HepG2 (cell line): Measurements from ENCODE around the gene JPH2. TPM values are rescaled to one million over a fixed set of nuclear protein-coding genes. Genes with fewer than 3 reads are reported as not detected.

Source experiments
- ATAC-seq: fragments of 200-7000 bp; cut with Tn5 transposase; 3 replicates; pipeline ENCODE4 v1.9.1; 2020; ENCODE audit warnings: mild to moderate bottlenecking, moderate library complexity
- BruUV-seq: library from RNA; stranded (reverse); fragments of 400-500 nt; replicated peaks from 2 replicates; lab custom pipeline; 2021; lab: Mats Ljungman, UMichigan
- CTCF ChIA-PET: fragments of 300-600 bp; formaldehyde crosslinking; extraction: SDS; loops from one replicate; lab custom pipeline; 2021; ENCODE audit warnings: low total read pairs, inconsistent platforms, low intra/inter-chr PET ratio; lab: Yijun Ruan, JAX
- POLR2A ChIA-PET: fragments of 350-600 bp; sonication (Branson Sonifier 250); formaldehyde crosslinking; loops from one replicate; lab custom pipeline; 2020; ENCODE audit warnings: antibody characterized with exemption, inconsistent platforms; lab: Yijun Ruan, JAX
- DNase-seq: peaks from one replicate; pipeline ENCODE4 v3.0.0-alpha.2; 2015; ENCODE audit warnings: low spot score
- FAIRE-seq: peaks from 3 replicates; lab custom pipeline; 2011; peaks lifted over from hg19 to GRCh38; lab: Jason Lieb, UNC
- H2AFZ ChIP-seq: one replicate; pipeline ENCODE4 v1.6.1; 2011; ENCODE audit warnings: low read length, inconsistent platforms
- H3K27ac ChIP-seq: fragments of 300-600 bp; 3 replicates; pipeline ENCODE4 v1.8.0; 2011; ENCODE audit warnings: mixed run types, mild to moderate bottlenecking, mixed read lengths, low read length, inconsistent platforms; ENCODE audit not compliant: insufficient read depth; ENCODE audit errors: extremely low read length
- H3K27me3 ChIP-seq, 2 experiments: fragments of 200-600 bp in 1 of 2; 2 replicates in 1 of 2; 3 replicates in 1 of 2; pipeline versions ENCODE4 v1.6.0 to v1.8.0; 2011; ENCODE audit warnings: low read length in 2 of 2, mild to moderate bottlenecking in 2 of 2, moderate library complexity in 2 of 2, inconsistent platforms in 1 of 2; ENCODE audit not compliant: insufficient read depth in 2 of 2, control insufficient read depth in 1 of 2
- H3K36me3 ChIP-seq, 2 experiments: fragments of 200-600 bp in 1 of 2; replicated peaks in 1 of 2; 2 replicates in 1 of 2; 3 replicates in 1 of 2; pipeline versions ENCODE4 v1.5.1 to v1.8.0; 2011; ENCODE audit warnings: low read length in 2 of 2, inconsistent platforms in 1 of 2; ENCODE audit not compliant: insufficient read depth in 2 of 2, control insufficient read depth in 1 of 2
- H3K4me1 ChIP-seq: 2 replicates; pipeline ENCODE4 v1.5.1; 2012; ENCODE audit warnings: low read length, inconsistent platforms; ENCODE audit not compliant: insufficient read depth
- H3K4me2 ChIP-seq: 2 replicates; pipeline ENCODE4 v1.6.0; 2011; ENCODE audit warnings: low read depth, low read length, inconsistent platforms
- H3K4me3 ChIP-seq, 3 experiments: fragments of 200-600 bp in 1 of 3; sonication (generic), shearing (Covaris generic) in 1 of 3; replicated peaks in 1 of 3; 2 replicates each; pipeline ENCODE4 v1.5.1; 2011 to 2016; ENCODE audit warnings: low read length in 3 of 3, inconsistent platforms in 2 of 3, low read depth in 2 of 3, mild to moderate bottlenecking in 2 of 3, control low read depth in 1 of 3, mixed read lengths in 1 of 3; ENCODE audit not compliant: insufficient read depth in 1 of 3
- H3K79me2 ChIP-seq: one replicate; pipeline ENCODE4 v1.6.1; 2011; ENCODE audit warnings: low read length, inconsistent platforms; ENCODE audit not compliant: insufficient read depth
- H3K9ac ChIP-seq: 2 replicates; pipeline ENCODE4 v1.6.0; 2011; ENCODE audit warnings: mild to moderate bottlenecking, low read depth, low read length, inconsistent platforms; ENCODE audit not compliant: insufficient read depth
- H3K9me3 ChIP-seq: 2 replicates; pipeline ENCODE4 v1.5.1; 2012; ENCODE audit warnings: mild to moderate bottlenecking, low read length
- H4K20me1 ChIP-seq: 2 replicates; pipeline ENCODE4 v1.6.0; 2011; ENCODE audit warnings: inconsistent platforms, mild to moderate bottlenecking, low read length, moderate library complexity; ENCODE audit not compliant: insufficient read depth
- CEBPB ChIP-seq: IDR thresholded peaks from 2 replicates; pipeline ENCODE4 v1.6.1; 2011; ENCODE audit warnings: low read depth, low read length, improper control_type of control experiment, borderline replicate concordance
- CEBPG ChIP-seq: IDR thresholded peaks from 2 replicates; pipeline ENCODE4 v1.6.1; 2016
- FOSL2 ChIP-seq: sonication (generic); formaldehyde crosslinking; IDR thresholded peaks from 2 replicates; pipeline ENCODE4 v1.4.0; 2020; ENCODE audit warnings: missing genetic modification reagents
- GATAD2A ChIP-seq: IDR thresholded peaks from 2 replicates; pipeline ENCODE4 v1.6.1; 2016
- HNRNPK ChIP-seq: fragments of 200-400 bp; formaldehyde crosslinking; IDR thresholded peaks from 2 replicates; pipeline ENCODE4 v1.6.1; 2018; ENCODE audit warnings: low read length, low read depth, moderate library complexity, mild to moderate bottlenecking; ENCODE audit not compliant: poor library complexity, severe bottlenecking
- HNRNPUL1 ChIP-seq: fragments of 200-400 bp; formaldehyde crosslinking; IDR thresholded peaks from 2 replicates; pipeline ENCODE4 v1.6.1; 2017; ENCODE audit warnings: low read depth, mild to moderate bottlenecking, low read length, moderate library complexity
- KDM5A ChIP-seq: fragments of 200-600 bp; sonication (generic); IDR thresholded peaks from 2 replicates; pipeline ENCODE4 v1.7.0; 2018; ENCODE audit warnings: antibody characterized with exemption, mild to moderate bottlenecking, low read length, borderline replicate concordance
- THAP11 ChIP-seq: IDR thresholded peaks from 2 replicates; pipeline ENCODE4 v1.6.1; 2016; ENCODE audit warnings: missing biosample characterization, missing genetic modification reagents
- ZBTB1 ChIP-seq: sonication (generic); formaldehyde crosslinking; IDR thresholded peaks from 2 replicates; pipeline ENCODE4 v1.4.0; 2020; ENCODE audit warnings: missing genetic modification reagents, borderline replicate concordance
- ZNF430 ChIP-seq: sonication (generic); formaldehyde crosslinking; IDR thresholded peaks from 2 replicates; pipeline ENCODE4 v1.9.0; 2021; ENCODE audit warnings: mild to moderate bottlenecking, missing genetic modification reagents
- WGBS: methylation state at CpG from one replicate; pipeline ENCODE4 v1.1.6; 2017; ENCODE audit warnings: low lambda C conversion rate; 5-methylcytosine and 5-hydroxymethylcytosine counted together
- in situ Hi-C: cut with HindIII; loops from 2 replicates; pipeline ENCODE4 v1.10.0; 2017; ENCODE audit warnings: low pct_unique_long_range_greater_than_20kb; ENCODE audit not compliant: extremely low pct_ligation_motif_present
- intact Hi-C: fragments of 100-400 bp; cut with micrococcal nuclease; formaldehyde crosslinking; loops from one replicate; pipeline ENCODE4 v1.10.0; 2022; ENCODE audit not compliant: unreplicated experiment
- polyA plus RNA-seq, 8 experiments: library from polyadenylated mRNA; depleted of rRNA in 3 of 8; stranded (reverse) in 7 of 8; unstranded in 1 of 8; fragments of >200 nt; fragmentation: Illumina TruSeq in 4 of 8; extraction: Trizol in 4 of 8; gene quantifications; 2 replicates each; pipeline versions ENCODE4 v1.2.1 to v1.2.3, GENCODE V29; 2011 to 2016; ENCODE audit warnings: low read depth in 4 of 8, missing spikeins in 1 of 8, mixed read lengths in 1 of 8; ENCODE audit not compliant: insufficient read depth in 1 of 8
- total RNA-seq, 5 experiments: library from RNA; depleted of rRNA; stranded (reverse); fragments of >200 nt; fragmentation: Illumina TruSeq; extraction: Trizol; gene quantifications; 2 replicates each; pipeline ENCODE4 v1.2.3, GENCODE V29; 2016; ENCODE audit warnings: low read depth in 1 of 5
- TF ChIP-seq, protein P1 (sequence below): sonication (generic); formaldehyde crosslinking; IDR thresholded peaks from 2 replicates; pipeline ENCODE4 v1.8.0; 2022; ENCODE audit warnings: missing genetic modification reagents, mild to moderate bottlenecking, moderate library complexity, borderline replicate concordance
- TF ChIP-seq, protein P2 (sequence below), 2 experiments: fragments of 450-650 bp in 1 of 2; sonication (generic) in 1 of 2; formaldehyde crosslinking; IDR thresholded peaks; 2 replicates each; pipeline versions ENCODE4 v1.5.0 to v1.8.0; 2020 to 2022; ENCODE audit warnings: mild to moderate bottlenecking in 1 of 2, missing genetic modification reagents in 1 of 2

JPH2 gene
- total and polyA plus RNA-seq, 2 of the 13 experiments (the other 11 are each of a cell fraction or from before 2014, with no cell fraction given): 0.42 TPM; not detected in 1

DNA sequence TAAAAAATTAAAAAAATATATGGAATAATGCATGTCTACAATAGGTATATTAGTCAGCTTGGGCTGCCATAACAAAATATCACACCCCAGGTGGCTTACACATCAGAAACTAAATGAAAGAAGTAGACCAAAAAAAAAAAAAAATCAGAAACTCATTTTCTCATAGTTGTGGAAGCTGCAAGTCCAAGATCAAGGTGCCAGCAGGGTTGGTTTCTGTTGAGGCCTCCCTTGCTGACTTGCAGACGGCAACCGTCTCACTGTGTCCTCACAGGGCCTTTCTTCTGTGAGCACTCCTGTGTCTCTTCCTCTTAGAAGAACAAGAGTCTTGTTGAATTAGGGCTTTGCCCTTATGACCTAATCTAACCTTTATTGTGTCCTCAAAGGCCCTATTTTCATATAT lies 48.7 kb upstream of the JPH2 start (continued):
- TF ChIP-seq, protein P1, sequence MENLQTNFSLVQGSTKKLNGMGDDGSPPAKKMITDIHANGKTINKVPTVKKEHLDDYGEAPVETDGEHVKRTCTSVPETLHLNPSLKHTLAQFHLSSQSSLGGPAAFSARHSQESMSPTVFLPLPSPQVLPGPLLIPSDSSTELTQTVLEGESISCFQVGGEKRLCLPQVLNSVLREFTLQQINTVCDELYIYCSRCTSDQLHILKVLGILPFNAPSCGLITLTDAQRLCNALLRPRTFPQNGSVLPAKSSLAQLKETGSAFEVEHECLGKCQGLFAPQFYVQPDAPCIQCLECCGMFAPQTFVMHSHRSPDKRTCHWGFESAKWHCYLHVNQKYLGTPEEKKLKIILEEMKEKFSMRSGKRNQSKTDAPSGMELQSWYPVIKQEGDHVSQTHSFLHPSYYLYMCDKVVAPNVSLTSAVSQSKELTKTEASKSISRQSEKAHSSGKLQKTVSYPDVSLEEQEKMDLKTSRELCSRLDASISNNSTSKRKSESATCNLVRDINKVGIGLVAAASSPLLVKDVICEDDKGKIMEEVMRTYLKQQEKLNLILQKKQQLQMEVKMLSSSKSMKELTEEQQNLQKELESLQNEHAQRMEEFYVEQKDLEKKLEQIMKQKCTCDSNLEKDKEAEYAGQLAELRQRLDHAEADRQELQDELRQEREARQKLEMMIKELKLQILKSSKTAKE (CRISPR knock-in tag): no peak
- no peak for TF ChIP-seq KDM5A
- TF ChIP-seq, all 625 proteins: peak for 0

DNA sequence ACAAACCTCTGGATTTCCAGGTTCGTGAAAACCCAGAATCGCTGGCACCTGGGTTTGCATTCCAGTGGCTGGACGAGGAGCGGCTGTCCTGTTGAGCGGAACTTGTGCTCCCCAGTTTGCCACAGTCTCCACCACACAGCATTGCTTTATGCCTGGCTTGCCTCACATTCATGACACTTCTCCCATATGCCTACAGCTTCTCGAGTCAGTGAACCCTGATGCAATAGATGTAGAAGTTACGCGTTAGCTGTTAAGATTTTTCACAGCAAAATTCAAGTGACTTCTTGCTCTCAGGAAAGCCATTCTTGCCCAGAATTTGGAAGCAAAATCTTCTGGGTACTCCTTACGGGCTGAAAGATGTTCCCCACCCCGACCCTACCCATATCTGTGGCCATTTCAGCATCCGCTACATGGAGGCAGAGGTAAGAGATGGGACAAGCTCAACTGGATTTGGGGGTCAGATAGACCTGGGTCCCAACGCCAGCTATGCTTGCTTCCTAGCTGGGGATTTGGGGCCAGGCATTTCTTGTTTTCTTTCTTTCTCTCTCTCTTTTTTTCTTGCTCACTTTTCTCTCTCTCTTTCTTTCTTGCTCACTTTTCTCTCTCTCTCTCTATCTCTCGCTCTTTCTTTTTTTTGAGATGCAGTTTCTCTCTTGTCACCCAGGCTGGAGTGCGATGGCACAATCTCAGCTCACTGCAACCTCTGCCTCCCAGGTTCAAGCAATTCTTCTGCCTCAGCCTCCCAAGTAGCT lies 47.8 kb upstream of the JPH2 start:
- Histone ChIP-seq H3K9me3 (no peaks in the 10 kb centered on the region), H4K20me1 (no peaks in the 10 kb centered on the region), H3K9ac (no peak overlapping the region), H3K4me1 (peaks cover 15% of the 10 kb centered on the region), H3K4me2 (no peak overlapping the region)
- in situ Hi-C loops: no loop called here
- BruUV-seq: no TSS peak
- no peak for DNase-seq
- TF ChIP-seq HNRNPUL1 (no peak), FOSL2 (CRISPR knock-in tag) (0 out of 2 replicates have a peak, but pooled peaks have one; percentile 7), ZNF430 (CRISPR knock-in tag) (no peak), CEBPB (peak; percentile 68; the same call in 1 of the 2 replicates), HNRNPK (no peak), CEBPG (CRISPR knock-in tag) (peak; percentile 77), THAP11 (CRISPR knock-in tag) (0 out of 2 replicates have a peak, but pooled peaks have one; percentile 33), GATAD2A (CRISPR knock-in tag) (0 out of 2 replicates have a peak, but pooled peaks have one; percentile 17), ZBTB1 (CRISPR knock-in tag) (no peak)
- TF ChIP-seq, protein P2, sequence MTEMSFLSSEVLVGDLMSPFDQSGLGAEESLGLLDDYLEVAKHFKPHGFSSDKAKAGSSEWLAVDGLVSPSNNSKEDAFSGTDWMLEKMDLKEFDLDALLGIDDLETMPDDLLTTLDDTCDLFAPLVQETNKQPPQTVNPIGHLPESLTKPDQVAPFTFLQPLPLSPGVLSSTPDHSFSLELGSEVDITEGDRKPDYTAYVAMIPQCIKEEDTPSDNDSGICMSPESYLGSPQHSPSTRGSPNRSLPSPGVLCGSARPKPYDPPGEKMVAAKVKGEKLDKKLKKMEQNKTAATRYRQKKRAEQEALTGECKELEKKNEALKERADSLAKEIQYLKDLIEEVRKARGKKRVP (CRISPR knock-in tag; IDR thresholded peaks at IDR 0.05): peak in 1 of 2 experiments; percentile 97; a peak in 2 of 4 replicates
- TF ChIP-seq, all 625 proteins: peak for 6
- Histone ChIP-seq H2AFZ (no peak overlapping the region), H3K27ac (no peak overlapping the region), H3K4me3 (no peak overlapping the region), H3K27me3 (peaks cover 0 to 3% of the 10 kb centered on the region in 2 experiments; a peak in 2 of 5 replicates), H3K36me3 (no peaks in the 10 kb centered on the region), H3K79me2 (no peaks in the 10 kb centered on the region)
- FAIRE-seq (no peak), ATAC-seq (no peak)
- intact Hi-C loops: no loop called here
- ChIA-PET POLR2A (interaction anchor here (0.7 to 0.9 kb wide), 2 partner anchors 67 to 158 kb away, joined by 3 to 4 read pairs; no protein-coding TSS in a partner anchor), CTCF (no interaction called here)
- WGBS: 68% methylated on average over 14 of the region's 14 CpGs
